Body of pancreas (tissue), 4 donors: ENCODE data around the gene BCS1L.

Experiments used
- POLR2A ChIP-seq, 3 donors: fragments of 450-650 bp; IDR thresholded peaks; one replicate each; pipeline ENCODE4 v1.6.1; 2016; ENCODE audit warnings: antibody characterized with exemption in 3 of 3, mild to moderate bottlenecking in 2 of 3
- TF ChIP-seq, protein P1 (sequence below), 7 experiments: fragments of 450-650 bp in 4 of 7; fragments of 200-600 bp in 3 of 7; sonication (generic) in 3 of 7; IDR thresholded peaks; one replicate each; pipeline ENCODE4 v1.5.1; 2016 to 2019; ENCODE audit warnings: antibody characterized with exemption in 7 of 7

DNA sequence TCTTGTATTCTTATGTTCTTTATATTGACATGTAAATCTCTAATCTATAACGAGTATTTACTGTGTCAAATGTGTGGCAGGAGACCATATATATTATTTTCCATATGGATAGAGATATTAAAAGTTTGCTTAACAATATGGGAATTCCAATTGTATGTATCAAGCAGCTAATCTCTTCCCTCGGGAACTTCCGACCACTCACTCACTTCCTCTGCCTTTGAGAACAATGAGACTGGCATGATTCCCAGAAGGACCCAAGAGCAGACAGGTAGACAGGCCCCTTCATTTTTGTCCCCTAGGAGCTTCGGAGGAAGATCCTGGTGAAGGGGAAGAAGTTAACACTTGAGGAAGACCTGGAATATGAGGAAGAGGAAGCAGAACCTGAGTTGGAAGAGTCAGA is 27.6 kb upstream of the BCS1L start:
- TF ChIP-seq, protein P1, sequence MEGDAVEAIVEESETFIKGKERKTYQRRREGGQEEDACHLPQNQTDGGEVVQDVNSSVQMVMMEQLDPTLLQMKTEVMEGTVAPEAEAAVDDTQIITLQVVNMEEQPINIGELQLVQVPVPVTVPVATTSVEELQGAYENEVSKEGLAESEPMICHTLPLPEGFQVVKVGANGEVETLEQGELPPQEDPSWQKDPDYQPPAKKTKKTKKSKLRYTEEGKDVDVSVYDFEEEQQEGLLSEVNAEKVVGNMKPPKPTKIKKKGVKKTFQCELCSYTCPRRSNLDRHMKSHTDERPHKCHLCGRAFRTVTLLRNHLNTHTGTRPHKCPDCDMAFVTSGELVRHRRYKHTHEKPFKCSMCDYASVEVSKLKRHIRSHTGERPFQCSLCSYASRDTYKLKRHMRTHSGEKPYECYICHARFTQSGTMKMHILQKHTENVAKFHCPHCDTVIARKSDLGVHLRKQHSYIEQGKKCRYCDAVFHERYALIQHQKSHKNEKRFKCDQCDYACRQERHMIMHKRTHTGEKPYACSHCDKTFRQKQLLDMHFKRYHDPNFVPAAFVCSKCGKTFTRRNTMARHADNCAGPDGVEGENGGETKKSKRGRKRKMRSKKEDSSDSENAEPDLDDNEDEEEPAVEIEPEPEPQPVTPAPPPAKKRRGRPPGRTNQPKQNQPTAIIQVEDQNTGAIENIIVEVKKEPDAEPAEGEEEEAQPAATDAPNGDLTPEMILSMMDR (IDR thresholded peaks at IDR 0.05), result no peak
- no peak for TF ChIP-seq POLR2A (IDR thresholded peaks at IDR 0.05)
